Right renal cortex interstitium (tissue), 3 donors: ENCODE measurements around the gene CFAP99. TPM values are rescaled to one million over a fixed set of nuclear protein-coding genes. Genes with fewer than 3 reads are reported as not detected.
"Not testable (repeated sequence)": the region's sequence is repeated elsewhere in the genome, so short reads cannot be mapped to it uniquely, and the experiment has no call there.

Experiments
- DNase-seq, 3 donors: peaks; one replicate each; pipeline ENCODE4 v3.0.0-alpha.2; 2013; ENCODE audit warnings: low read depth in 3 of 3, low spot score in 2 of 3
- polyA plus RNA-seq, 3 donors: library from polyadenylated mRNA; unstranded; fragments of 120-200 nt; gene quantifications; one replicate each; pipeline ENCODE4 v1.2.1, GENCODE V29; 2013; ENCODE audit not compliant: insufficient read length in 3 of 3

CFAP99 gene
- polyA plus RNA-seq = under 1 TPM; 0.55 to 0.69 (median 0.57) TPM

- peak; percentile 82 to 90 (median 84) for DNase-seq
Measured at GRCh38 chr4:2418650-2419571, at the start of gene CFAP99. CFAP99 (plus strand) TSS chr4:2418955.

- no peak for DNase-seq
Measured at GRCh38 chr4:2370597-2371320, 48.0 kb upstream of the CFAP99 start.

GRCh38 chr4:2371765-2372487, 46.8 kb upstream of the CFAP99 start:
- no peak for DNase-seq

GRCh38 chr4:2372488-2373030, 46.2 kb upstream of the CFAP99 start:
- no peak for DNase-seq

GRCh38 chr4:2373532-2373931, 45.2 kb upstream of the CFAP99 start:
- DNase-seq = no peak

GRCh38 chr4:2375427-2375826, 43.3 kb upstream of the CFAP99 start:
- no peak for DNase-seq

GRCh38 chr4:2377241-2377640, 41.5 kb upstream of the CFAP99 start:
- DNase-seq = no peak

- DNase-seq = no peak
Measured at GRCh38 chr4:2378401-2378800, 40.4 kb upstream of the CFAP99 start.

GRCh38 chr4:2378898-2379297, 39.9 kb upstream of the CFAP99 start:
- DNase-seq = no peak

GRCh38 chr4:2380589-2380988, 38.2 kb upstream of the CFAP99 start:
- not testable (repeated sequence) for DNase-seq

- DNase-seq = not testable (repeated sequence)
Measured at GRCh38 chr4:2382769-2383202, 36.0 kb upstream of the CFAP99 start.

GRCh38 chr4:2383220-2383631, 35.5 kb upstream of the CFAP99 start:
- not testable (repeated sequence) for DNase-seq

- DNase-seq = no peak
Measured at GRCh38 chr4:2383760-2384159, 35.0 kb upstream of the CFAP99 start.

GRCh38 chr4:2384245-2384644, 34.5 kb upstream of the CFAP99 start:
- DNase-seq = no peak

GRCh38 chr4:2385516-2385915, 33.2 kb upstream of the CFAP99 start:
- DNase-seq = no peak

- no peak for DNase-seq
Measured at GRCh38 chr4:2386717-2387116, 32.0 kb upstream of the CFAP99 start.

- DNase-seq = no peak
Measured at GRCh38 chr4:2387218-2387617, 31.5 kb upstream of the CFAP99 start.

- no peak for DNase-seq
Measured at GRCh38 chr4:2387829-2388228, 30.9 kb upstream of the CFAP99 start.

GRCh38 chr4:2388429-2389182, 30.1 kb upstream of the CFAP99 start:
- DNase-seq = no peak

GRCh38 chr4:2389691-2390090, 29.1 kb upstream of the CFAP99 start:
- no peak for DNase-seq
